GM19468 (cell line): ENCODE measurements around the gene TCERG1.

Experiments used
- ATAC-seq: cut with Tn5 transposase; IDR thresholded peaks from one replicate; pipeline ENCODE4 v1.9.1; 2021; ENCODE audit warnings: mild to moderate bottlenecking, moderate library complexity, moderate number of reproducible peaks; ENCODE audit not compliant: unreplicated experiment; ENCODE audit errors: extremely low read depth

Gene TCERG1

DNA sequence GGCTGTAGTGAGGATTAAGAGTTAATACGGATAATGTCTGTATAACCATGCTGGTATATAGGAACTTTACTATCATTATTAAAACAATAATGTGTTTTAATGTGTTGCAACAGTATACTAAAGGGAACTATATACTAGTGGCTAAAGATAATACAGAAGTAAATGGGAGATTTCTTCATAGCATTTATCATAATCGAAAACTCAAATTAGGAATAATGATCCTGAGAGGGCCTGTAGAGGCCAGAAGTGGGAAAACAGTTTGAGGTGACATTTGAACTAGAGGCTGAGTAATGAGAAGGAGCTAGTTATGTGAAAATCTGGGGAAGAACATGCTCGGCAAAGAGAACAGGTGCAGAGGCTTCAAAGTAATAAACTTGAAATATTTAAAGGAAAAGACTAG is 2.9 kb downstream of the TCERG1 start:
- no peak for ATAC-seq

DNA sequence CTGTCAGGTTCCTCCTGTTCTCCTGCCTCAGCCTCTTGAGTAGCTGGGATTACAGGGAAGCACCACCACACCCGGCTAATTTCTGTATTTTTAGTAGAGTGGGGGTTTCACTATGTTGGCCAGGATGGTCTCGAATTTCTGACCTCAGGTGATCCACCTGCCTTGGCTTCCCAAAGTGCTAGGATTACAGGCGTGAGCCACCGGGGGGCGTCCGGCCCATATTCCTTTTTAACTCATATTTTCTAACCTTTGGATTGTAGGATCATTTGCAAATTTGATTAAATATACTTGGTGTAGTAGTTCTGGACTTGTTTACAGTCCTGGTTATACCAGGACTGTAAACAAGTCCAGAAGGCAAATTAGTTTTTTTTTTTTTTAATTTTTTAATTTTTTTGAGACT is 4.3 kb downstream of the TCERG1 start:
- ATAC-seq, result no peak

DNA sequence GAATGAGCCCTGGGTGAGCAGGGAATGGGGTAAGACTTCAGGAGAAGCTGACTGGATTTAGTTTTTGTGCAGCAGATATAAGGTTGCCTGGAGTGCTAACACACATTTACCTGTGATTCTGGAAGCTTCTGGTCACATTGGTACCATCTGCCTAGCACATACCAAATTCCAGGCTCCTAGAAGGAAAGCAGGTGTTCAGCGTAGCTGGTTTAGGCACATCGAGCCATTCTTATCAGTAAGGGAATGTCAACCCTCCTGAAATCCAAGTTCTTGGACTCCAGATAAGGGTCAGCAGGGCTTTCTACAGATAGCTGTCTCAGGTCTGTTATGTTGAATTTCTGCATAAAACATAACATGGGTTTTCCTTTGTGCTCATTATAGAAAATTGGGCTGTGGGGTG is 10.3 kb downstream of the TCERG1 start:
- ATAC-seq, result no peak

DNA sequence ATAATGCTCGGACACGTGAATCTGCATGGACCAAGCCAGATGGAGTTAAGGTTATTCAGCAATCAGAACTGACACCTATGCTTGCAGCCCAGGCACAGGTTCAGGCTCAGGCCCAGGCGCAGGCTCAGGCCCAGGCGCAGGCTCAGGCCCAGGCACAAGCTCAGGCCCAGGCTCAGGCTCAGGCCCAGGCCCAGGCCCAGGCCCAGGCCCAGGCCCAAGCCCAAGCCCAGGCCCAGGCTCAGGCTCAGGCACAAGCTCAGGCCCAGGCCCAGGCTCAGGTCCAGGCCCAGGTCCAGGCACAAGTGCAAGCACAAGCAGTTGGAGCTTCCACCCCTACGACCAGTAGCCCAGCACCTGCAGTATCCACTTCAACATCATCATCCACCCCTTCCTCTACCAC is 11.8 kb downstream of the TCERG1 start:
- ATAC-seq, result no peak

DNA sequence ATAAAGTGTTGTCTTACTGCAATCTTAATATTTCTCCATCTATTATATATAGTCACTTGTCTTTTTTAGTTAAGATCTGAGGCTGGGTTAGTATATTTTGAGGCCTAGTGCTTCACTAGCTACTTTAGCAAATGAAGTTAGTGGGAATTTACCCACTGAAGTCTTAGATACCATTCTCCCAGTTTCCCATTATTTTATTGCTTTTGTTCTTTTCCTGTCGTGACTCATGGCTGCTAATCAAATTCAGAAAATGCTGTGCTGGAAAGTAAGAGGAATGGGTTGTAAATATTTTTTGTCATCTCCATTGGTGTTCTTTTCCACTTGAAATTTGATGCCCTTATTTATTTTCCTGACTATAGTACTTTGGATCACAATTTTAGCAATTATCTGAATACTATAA is 14.2 kb downstream of the TCERG1 start:
- no peak for ATAC-seq

DNA sequence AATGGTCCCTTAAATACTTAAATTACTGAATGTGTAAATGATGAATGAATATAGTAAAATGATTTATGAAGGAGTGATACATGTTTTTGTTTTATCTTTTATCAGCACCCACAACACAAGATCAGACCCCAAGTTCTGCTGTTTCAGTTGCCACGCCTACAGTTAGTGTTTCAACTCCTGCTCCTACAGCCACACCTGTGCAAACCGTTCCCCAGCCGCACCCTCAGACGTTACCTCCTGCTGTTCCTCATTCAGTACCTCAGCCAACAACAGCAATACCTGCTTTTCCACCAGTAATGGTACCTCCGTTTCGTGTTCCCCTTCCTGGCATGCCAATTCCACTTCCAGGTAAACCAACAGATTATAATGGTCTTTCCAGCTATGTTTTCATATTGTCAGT is 16.3 kb downstream of the TCERG1 start:
- no peak for ATAC-seq

DNA sequence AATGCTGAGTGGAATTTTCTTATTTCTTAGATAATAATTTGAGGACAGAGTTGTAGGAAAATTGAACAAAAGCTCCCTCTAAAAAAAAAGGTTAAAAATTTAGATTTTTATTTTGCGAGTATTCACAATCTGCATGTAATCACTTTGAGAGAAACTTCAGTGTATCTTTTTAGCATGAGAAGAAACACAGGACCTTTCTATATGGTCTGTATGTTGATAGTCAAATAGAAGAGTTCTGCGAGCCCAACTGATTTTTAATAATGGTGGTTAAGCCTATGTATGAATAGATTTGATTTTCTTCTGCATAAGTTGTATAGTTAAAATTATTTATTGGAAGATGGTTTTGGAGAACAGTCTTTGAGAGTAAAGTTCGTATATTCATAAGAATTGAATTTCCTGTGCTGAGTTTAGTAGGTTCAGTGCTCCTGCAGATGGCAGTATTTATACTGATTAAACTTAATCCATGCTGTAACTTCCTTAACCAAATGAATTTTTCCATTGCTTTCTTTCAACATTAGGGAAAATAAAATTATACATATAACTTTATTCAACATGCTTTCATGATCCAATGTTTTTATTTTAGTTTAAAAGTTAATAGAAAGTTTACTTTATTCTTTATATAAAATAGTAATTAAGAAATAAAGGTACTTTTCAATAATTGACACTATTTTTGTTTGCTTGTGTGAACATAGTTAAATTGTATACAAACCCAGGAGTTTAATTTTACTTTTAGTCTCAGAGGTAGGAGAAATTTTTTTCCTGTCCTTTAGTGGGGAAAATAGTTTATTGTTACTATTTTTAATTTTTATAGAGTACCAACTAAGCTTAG is 19.6 kb downstream of the TCERG1 start:
- ATAC-seq, result no peak

DNA sequence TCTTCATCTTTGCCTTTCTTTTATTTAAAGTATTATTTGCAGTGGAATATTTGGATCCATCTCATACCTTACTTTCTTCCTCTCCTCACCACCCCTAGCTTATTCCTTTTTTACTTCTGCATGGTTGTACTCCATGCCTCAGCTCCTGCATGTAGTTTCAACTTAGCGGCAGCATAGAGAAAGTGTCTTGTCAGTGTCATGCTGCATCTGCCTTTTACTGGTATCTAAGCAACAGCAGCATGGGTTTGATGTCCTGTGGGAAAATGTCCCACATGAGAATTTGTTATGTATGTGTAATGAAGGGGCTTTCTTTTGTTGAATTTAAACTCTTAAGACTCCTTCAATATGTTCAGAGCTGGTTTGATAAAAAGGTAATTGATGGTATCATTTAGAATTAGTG is 20.6 kb downstream of the TCERG1 start:
- no peak for ATAC-seq

DNA sequence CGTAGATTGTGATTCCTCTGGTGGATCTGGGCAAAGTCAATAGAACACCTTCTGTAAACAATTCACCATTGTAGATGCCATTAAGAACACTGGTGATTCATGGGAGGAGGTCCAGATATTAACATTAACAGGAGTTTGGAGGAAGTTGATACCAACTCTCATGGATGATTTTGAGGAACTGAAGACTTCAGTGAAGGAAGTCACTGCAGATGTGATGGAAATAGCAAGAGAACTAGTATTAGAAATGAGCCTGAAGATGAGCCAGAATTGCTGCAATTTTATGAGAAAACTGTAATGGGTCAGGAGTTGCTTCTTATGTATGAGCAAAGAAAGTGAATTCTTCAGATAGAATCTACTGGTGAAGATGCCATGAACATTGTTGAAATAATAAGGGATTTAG is 26.9 kb downstream of the TCERG1 start:
- no peak for ATAC-seq

DNA sequence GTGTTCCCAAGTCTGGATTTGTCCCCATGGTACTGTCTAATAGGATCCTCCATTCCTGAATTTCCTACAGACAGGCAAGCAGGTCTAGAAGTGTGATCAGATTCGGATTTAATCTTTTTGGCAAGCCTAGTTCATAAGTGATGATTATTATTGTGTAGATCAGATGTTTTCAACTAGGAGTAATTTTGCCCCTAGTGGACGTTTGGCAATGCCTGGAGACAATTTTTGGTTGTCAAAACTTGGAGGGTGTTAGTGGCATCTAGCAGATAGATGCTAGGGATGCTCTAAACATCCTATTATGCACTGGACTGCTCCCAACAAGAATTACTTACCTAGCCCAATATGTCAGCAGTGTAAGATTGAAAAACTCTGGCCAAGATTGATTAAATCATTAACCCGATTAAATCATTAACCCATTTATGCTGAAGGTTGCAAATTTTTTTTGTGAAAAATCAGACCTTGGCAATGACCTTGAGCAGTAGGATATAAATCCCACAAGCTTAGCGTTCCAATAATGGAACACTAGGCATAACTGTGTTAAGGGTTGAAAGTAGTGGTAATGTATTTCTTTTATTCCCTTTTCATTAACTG is 28.2 kb downstream of the TCERG1 start:
- no peak for ATAC-seq

DNA sequence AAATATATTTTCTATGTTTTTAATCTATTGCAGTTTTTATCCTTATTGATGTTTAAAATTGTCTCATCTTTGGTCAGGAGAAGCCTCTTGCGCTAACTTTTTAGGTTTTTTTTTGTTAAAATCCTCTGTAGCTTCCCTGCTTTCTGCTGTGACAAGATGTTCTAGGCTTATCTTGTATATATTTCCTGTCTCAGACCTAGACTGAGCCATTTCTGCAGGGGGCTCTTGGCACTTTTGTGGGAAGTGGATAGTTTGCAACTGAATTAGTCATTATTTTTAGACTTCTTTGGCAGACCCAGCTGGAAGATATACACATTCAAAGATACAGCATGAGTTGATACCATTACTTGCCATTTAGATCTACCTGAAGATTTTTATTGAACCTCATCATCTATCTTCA is 28.8 kb downstream of the TCERG1 start:
- ATAC-seq, result no peak

DNA sequence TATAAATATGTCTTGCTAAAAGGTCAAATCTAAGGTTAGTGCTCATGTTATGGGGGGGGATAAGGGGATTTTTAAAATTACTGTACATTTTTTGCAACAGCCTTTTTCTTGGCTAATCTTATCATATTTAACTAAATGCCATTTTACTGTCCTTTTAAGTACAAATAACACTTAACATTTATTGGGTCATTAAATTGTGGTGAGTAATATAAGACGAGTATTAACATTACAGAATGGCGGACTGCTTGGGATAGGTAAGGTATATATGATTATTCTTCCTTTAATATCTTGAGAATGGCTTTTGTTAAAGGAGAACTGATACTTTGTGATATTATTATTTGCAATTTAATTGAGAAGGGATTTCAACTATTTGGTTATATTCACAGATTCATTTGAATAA is 35.6 kb downstream of the TCERG1 start:
- ATAC-seq, result no peak

DNA sequence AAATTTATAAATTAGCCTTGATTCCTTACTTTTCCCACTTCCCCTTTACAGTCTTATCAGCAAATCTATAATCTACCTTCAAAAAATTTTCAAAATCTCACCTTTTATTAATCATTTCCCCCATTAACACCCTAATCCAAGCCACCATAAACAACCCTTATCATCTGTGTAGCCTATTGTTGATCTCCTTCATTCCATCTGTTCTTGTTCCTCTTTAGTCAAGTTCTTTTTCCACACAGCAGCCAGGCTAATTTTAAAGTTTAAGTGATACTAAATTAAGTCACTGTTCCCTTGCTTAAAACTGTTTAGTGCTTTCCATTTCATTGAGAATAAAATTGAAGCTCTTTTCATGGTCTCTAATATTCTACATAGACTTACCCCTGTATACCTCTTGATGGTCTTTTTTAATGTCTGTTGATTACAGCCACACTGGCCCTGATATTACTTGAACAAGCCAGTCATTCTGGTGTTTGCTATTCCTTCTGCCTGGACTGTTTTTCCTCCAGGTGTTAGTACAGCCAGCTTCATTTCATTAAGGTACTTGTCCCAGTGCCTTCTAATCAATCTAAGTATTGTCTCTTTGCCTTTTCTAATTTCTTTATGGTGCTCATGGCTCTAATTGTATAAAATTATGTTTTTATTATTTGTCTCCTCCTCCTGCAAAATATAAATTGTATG is 37.7 kb downstream of the TCERG1 start:
- no peak for ATAC-seq

DNA sequence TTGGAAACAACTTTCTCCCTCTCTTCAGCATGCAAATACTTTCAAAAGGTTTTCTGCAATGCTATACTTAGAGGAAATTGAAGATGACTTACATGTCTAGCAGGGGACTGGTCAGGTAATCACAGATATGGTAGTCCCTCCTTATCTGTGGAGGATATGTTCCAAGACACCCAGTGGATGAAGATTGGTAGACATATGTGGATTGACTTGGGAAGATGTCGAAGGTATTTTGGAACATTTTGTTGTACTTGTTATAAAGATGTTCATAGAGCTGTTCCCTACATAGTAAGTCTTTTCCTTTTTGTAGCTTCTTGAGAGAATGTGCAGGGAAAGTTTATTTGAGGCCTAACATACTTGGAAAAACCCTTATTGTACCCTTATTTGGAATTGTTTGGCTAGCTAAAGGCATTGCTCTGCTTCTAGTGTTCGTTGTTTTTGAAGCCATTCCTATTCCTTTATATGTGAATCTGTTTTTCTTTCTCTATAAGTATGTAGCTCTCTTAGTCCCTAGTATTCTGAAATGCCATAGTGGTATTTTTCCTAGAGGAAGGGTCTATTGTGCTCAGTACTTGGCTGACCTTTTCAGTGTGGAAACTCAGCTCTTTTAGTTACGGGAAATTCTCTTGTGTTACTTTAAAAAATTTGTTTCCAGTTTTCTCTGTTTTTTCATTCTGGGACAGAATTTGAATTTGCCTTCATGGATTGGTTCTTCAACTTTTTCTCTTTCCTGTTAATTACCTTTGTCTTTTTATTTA is 43.1 kb downstream of the TCERG1 start:
- no peak for ATAC-seq

DNA sequence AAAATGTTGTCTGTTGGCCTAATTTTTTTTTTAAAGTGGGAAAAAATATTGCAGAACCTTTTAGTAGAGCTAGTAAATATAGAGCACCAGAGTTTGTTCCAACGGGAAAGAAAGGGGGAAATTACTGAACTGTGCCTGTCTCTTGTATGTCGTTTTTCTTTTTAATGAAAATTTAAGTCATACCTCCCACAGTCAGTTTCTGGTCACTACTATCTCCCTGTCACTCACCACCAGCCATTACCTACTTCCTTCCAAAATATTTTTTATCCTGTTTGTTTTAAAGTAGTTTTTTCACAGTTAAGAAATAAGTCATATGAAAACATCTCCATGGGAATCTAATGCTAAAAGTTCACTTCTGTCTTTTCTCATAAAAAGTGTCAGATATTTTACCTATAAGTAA is 47.5 kb downstream of the TCERG1 start:
- ATAC-seq, result no peak

DNA sequence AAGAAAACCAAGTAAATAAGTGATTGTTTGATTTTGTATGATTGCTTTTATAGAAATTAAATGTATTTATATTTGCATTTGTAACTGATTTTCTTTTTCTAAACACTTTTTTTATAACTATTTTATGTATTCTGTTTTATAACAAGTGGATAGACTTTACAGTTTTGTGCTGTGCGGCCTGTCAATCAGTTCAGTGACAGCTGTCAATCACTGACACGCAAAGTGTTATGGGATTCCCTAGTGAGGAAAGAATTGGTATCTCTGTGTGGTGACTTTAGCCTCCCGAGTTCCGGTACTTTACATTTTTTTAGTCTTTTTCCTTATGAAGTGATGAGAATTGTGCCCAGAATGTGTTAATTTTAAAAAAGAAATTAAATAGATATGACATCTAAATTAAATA is 52.5 kb downstream of the TCERG1 start:
- no peak for ATAC-seq

DNA sequence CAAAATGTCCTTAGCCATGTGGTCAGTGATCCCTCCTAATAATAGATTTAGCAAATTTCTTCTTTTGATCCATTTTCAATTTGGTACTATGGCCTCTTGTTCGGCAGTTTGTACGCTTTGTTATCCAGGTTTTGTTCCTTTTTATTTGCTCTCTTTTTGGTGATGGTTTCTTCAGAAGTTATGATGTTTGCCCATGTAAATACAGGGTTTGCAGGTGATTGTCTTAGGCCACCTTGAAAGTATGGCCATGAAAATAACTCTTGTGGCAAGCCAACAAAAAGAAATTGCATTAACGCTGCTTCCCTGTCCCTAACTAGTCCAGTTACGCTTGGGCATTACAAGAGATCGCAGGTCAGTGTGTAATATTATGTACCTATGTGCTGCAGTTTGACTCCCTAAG is 60.3 kb downstream of the TCERG1 start:
- no peak for ATAC-seq

DNA sequence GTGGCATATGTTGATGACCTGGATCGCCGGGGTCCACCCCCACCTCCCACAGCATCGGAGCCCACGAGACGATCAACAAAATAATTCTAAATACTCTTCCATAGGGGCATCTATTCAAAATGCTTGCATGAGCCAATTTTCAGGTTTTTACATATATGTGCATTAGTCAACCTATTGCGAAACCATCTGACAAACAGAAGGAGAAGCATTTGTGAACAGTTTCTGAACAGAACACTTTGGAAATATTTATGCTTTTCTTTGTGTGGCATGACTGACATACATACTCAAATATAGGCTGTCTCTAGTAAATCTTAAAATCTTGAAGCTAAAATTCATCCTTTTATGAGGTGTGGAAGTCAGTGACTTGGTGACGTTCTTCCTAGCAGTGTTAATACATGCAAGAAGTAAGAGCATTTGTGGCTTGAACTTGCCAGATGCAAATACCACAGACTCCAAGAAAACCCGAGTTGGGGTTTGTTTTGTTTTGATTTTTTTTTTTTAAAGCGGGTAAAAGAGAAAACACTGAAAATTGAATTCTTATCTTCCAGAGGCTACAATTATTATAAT is 63.5 kb downstream of the TCERG1 start:
- ATAC-seq, result no peak

DNA sequence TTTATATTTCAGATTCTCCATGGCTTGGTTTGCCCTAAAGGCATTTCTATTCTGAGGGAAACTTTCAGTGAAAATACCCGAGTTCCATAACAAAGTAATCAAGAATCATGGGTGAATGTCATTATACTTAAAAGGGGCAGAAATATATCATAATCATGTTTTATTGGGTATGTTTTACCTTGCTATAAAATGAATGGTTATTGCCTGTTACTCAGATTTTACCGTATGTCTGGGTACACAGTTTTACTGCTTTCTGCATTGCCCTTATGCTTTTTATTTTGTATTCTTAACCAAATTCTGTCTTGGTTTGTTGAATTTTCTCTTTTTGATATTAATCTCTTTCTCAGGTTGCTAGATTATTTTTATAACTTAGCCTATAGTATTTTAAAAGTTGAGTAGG is 66.3 kb downstream of the TCERG1 start:
- no peak for ATAC-seq

DNA sequence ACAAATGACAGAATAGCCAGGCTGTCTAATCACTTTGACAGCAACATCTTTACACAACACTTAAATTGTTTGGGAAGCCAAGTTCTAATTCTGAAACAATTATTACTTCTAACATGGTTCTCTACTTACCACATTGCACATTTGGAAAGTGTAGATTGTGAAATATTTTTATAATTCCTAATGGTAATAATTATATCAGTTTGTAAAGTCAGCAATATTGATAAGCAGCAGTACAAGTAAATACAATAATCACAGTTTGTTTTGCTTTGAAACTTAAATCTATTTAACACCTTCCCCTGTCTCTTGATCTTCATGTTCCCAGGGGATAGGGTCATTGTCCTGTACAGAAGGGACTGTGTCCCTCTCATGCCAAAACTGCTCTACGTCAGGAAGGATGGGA is 67.4 kb downstream of the TCERG1 start:
- ATAC-seq, result no peak
